Mucosa of stomach (tissue), 1 donor: ENCODE data around the gene TNNT1.

Source experiments
- H3K27me3 ChIP-seq: one replicate; pipeline ENCODE4 v1.7.0; 2013; ENCODE audit warnings: mild to moderate bottlenecking, low read length; ENCODE audit not compliant: control insufficient read depth, insufficient read depth
- H3K36me3 ChIP-seq: one replicate; pipeline ENCODE4 v1.7.0; 2013; ENCODE audit warnings: low read length; ENCODE audit not compliant: control insufficient read depth, insufficient read depth
- H3K4me1 ChIP-seq: one replicate; pipeline ENCODE4 v1.7.0; 2013; ENCODE audit warnings: mild to moderate bottlenecking, low read length; ENCODE audit not compliant: control insufficient read depth, insufficient read depth
- H3K4me3 ChIP-seq: one replicate; pipeline ENCODE4 v1.7.0; 2013; ENCODE audit warnings: low read length
- H3K9ac ChIP-seq: one replicate; pipeline ENCODE4 v1.7.0; 2013; ENCODE audit warnings: mild to moderate bottlenecking, low read length, moderate library complexity
- H3K9me3 ChIP-seq: one replicate; pipeline ENCODE4 v1.7.0; 2013; ENCODE audit warnings: mild to moderate bottlenecking, low read length, moderate library complexity; ENCODE audit not compliant: control insufficient read depth
- donor health status: Pancreatic carcinoma.

Gene TNNT1

GRCh38 chr19:55149078-55150003 lies at the start of gene TNNT1:
Gene TNNT1 (minus strand): TSS chr19:55149206. CDS start chr19:55147157, 2,049 bp downstream.
- no peaks in the 10 kb centered on the region for H3K4me1 ChIP-seq
- H3K27me3 ChIP-seq: peaks cover 49% of the 10 kb centered on the region
- H3K36me3 ChIP-seq: no peaks in the 10 kb centered on the region
- no peak within 1 kb of the TSS for H3K4me3 ChIP-seq
- H3K9ac ChIP-seq: no peak within 1 kb of the TSS
- H3K9me3 ChIP-seq: no peaks in the 10 kb centered on the region

GRCh38 chr19:55198651-55199050 lies 49.6 kb upstream of the TNNT1 start:
- H3K36me3 ChIP-seq: no peaks in the 10 kb centered on the region
- H3K9me3 ChIP-seq: no peaks in the 10 kb centered on the region
- no peaks in the 10 kb centered on the region for H3K4me1 ChIP-seq
- no peak overlapping the region for H3K4me3 ChIP-seq
- H3K9ac ChIP-seq: no peak overlapping the region
- no peaks in the 10 kb centered on the region for H3K27me3 ChIP-seq

- no peak overlapping the region for H3K9ac ChIP-seq
These were observed 48.5 kb upstream of the TNNT1 start for GRCh38 chr19:55197528-55197927.

GRCh38 chr19:55196803-55197202 lies 47.8 kb upstream of the TNNT1 start:
- no peaks in the 10 kb centered on the region for H3K36me3 ChIP-seq
- no peak overlapping the region for H3K4me3 ChIP-seq
- H3K9me3 ChIP-seq: no peaks in the 10 kb centered on the region
- no peak overlapping the region for H3K9ac ChIP-seq
- H3K4me1 ChIP-seq: no peaks in the 10 kb centered on the region
- H3K27me3 ChIP-seq: no peaks in the 10 kb centered on the region

More at GRCh38 chr19:55197528-55197927, 48.5 kb upstream of the TNNT1 start:
- no peak overlapping the region for H3K4me3 ChIP-seq
- H3K4me1 ChIP-seq: no peaks in the 10 kb centered on the region
- no peaks in the 10 kb centered on the region for H3K36me3 ChIP-seq
- no peaks in the 10 kb centered on the region for H3K27me3 ChIP-seq
- no peaks in the 10 kb centered on the region for H3K9me3 ChIP-seq

GRCh38 chr19:55193481-55193880 lies 44.5 kb upstream of the TNNT1 start:
- no peaks in the 10 kb centered on the region for H3K4me1 ChIP-seq
- H3K9me3 ChIP-seq: no peaks in the 10 kb centered on the region
- H3K4me3 ChIP-seq: no peak overlapping the region
- H3K9ac ChIP-seq: no peak overlapping the region
- H3K36me3 ChIP-seq: no peaks in the 10 kb centered on the region
- no peaks in the 10 kb centered on the region for H3K27me3 ChIP-seq

- H3K9ac ChIP-seq: no peak overlapping the region
- H3K36me3 ChIP-seq: peaks cover 11% of the 10 kb centered on the region
- H3K27me3 ChIP-seq: peaks cover 2% of the 10 kb centered on the region
- H3K9me3 ChIP-seq: no peaks in the 10 kb centered on the region
- no peaks in the 10 kb centered on the region for H3K4me1 ChIP-seq
- no peak overlapping the region for H3K4me3 ChIP-seq
These were observed 40.4 kb upstream of the TNNT1 start for GRCh38 chr19:55189403-55189835.

GRCh38 chr19:55188625-55189024 lies 39.6 kb upstream of the TNNT1 start:
- peaks cover 11% of the 10 kb centered on the region for H3K36me3 ChIP-seq
- no peak overlapping the region for H3K9ac ChIP-seq
- H3K27me3 ChIP-seq: peaks cover 2% of the 10 kb centered on the region
- no peaks in the 10 kb centered on the region for H3K4me1 ChIP-seq
- no peak overlapping the region for H3K4me3 ChIP-seq
- no peaks in the 10 kb centered on the region for H3K9me3 ChIP-seq

- Histone ChIP-seq H3K27me3 (peaks cover 10% of the 10 kb centered on the region), H3K9me3 (no peaks in the 10 kb centered on the region), H3K4me3 (no peak overlapping the region), H3K36me3 (peaks cover 11% of the 10 kb centered on the region), H3K4me1 (no peaks in the 10 kb centered on the region), H3K9ac (no peak overlapping the region)
These were observed 37.1 kb upstream of the TNNT1 start for GRCh38 chr19:55186080-55186479.

GRCh38 chr19:55181740-55182139 lies 32.7 kb upstream of the TNNT1 start:
- Histone ChIP-seq H3K9me3 (no peaks in the 10 kb centered on the region), H3K27me3 (peaks cover 31% of the 10 kb centered on the region), H3K4me3 (no peak overlapping the region), H3K9ac (no peak overlapping the region), H3K36me3 (peaks cover 11% of the 10 kb centered on the region), H3K4me1 (peaks cover 13% of the 10 kb centered on the region)

GRCh38 chr19:55179606-55180484 lies 30.8 kb upstream of the TNNT1 start, which contains the start of gene SYT5:
Gene SYT5 (minus strand): TSS chr19:55180289. CDS start chr19:55179041, 1,248 bp downstream.
- H3K4me3 ChIP-seq: no peak within 1 kb of the TSS
- no peaks in the 10 kb centered on the region for H3K9me3 ChIP-seq
- H3K36me3 ChIP-seq: no peaks in the 10 kb centered on the region
- H3K9ac ChIP-seq: no peak within 1 kb of the TSS
- peaks cover 46% of the 10 kb centered on the region for H3K27me3 ChIP-seq
- peaks cover 13% of the 10 kb centered on the region for H3K4me1 ChIP-seq

- H3K9me3 ChIP-seq: no peaks in the 10 kb centered on the region
- peaks cover 18% of the 10 kb centered on the region for H3K4me1 ChIP-seq
- no peaks in the 10 kb centered on the region for H3K36me3 ChIP-seq
- no peak overlapping the region for H3K4me3 ChIP-seq
- H3K27me3 ChIP-seq: peaks cover 55% of the 10 kb centered on the region
- no peak overlapping the region for H3K9ac ChIP-seq
These were observed 30.0 kb upstream of the TNNT1 start for GRCh38 chr19:55178781-55179599.
